Upper lobe of left lung (tissue), 4 donors: Measurements from ENCODE around the gene CD300LB.

Experiments
- EP300 ChIP-seq, 4 donors: sonication (generic); formaldehyde crosslinking; IDR thresholded peaks; one replicate each; pipeline ENCODE4 v1.5.1; 2017; ENCODE audit warnings: antibody characterized with exemption in 4 of 4, control low read depth in 2 of 4
- POLR2A ChIP-seq, 4 donors: fragments of 450-650 bp; IDR thresholded peaks; one replicate each; pipeline ENCODE4 v1.5.1; 2016 to 2017; ENCODE audit warnings: antibody characterized with exemption in 4 of 4, mild to moderate bottlenecking in 2 of 4
- POLR2AphosphoS5 ChIP-seq, 2 donors: sonication (generic); formaldehyde crosslinking; IDR thresholded peaks; one replicate each; pipeline ENCODE4 v1.5.1; 2017; ENCODE audit warnings: antibody characterized with exemption in 2 of 2
- TF ChIP-seq, protein P1 (sequence below), 6 experiments: fragments of 450-650 bp in 4 of 6; fragments of 200-600 bp in 2 of 6; sonication (generic) in 2 of 6; IDR thresholded peaks; one replicate each; pipeline ENCODE4 v1.5.1; 2016 to 2019; ENCODE audit warnings: antibody characterized with exemption in 6 of 6

DNA sequence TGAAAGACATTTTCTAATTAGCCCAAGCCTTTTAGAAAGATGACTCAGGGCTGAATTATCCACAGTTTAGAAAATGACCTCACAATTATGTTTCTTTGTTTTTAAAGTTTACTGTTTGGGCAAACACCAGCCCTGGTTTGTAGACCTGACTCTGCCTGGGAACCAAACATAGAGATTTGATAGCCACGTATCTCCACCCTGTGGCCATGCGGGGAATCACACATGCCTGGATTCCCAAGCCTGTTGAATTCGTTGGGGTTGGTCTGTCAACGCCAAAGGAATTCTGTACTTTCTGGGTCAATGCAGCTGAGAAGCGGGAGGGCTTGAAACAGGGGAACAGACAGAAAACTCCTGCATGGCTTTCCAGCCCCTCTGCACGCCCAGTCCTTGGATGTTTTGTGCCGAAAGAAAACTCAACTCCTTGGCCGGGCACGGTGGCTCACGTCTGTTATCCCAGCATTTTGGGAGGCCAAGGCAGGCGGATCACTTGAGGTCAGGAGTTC is 37.9 kb downstream of the CD300LB start:
- TF ChIP-seq POLR2AphosphoS5 (IDR thresholded peaks at IDR 0.05) (no peak), EP300 (IDR thresholded peaks at IDR 0.05) (no peak), POLR2A (IDR thresholded peaks at IDR 0.05) (no peak)
- TF ChIP-seq, protein P1, sequence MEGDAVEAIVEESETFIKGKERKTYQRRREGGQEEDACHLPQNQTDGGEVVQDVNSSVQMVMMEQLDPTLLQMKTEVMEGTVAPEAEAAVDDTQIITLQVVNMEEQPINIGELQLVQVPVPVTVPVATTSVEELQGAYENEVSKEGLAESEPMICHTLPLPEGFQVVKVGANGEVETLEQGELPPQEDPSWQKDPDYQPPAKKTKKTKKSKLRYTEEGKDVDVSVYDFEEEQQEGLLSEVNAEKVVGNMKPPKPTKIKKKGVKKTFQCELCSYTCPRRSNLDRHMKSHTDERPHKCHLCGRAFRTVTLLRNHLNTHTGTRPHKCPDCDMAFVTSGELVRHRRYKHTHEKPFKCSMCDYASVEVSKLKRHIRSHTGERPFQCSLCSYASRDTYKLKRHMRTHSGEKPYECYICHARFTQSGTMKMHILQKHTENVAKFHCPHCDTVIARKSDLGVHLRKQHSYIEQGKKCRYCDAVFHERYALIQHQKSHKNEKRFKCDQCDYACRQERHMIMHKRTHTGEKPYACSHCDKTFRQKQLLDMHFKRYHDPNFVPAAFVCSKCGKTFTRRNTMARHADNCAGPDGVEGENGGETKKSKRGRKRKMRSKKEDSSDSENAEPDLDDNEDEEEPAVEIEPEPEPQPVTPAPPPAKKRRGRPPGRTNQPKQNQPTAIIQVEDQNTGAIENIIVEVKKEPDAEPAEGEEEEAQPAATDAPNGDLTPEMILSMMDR (IDR thresholded peaks at IDR 0.05) = peak; percentile 84 to 94 (median 89)
